Measurements from ENCODE around the gene MAS1.

DNA sequence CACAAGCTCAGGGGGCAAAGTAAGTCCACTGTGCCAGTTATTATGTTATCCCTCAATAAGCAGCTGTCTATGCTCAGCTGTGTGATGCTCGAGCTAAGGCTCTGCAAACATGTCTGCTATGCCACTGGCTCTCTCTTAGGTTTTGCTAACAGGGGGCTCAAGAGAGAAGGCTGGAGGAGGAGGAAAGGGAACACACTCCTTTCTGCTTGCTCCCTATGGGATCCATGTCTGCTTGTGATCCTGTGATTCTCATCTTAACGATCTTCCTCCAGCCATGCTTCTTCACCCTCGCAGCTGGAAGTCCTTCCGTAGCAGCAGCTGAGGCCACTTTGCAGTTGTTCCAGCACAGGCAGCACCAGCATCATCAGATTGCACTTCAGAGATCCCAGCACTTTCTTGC is 41.1 kb downstream of the MAS1 start:
- TF ChIP-seq, protein P1, sequence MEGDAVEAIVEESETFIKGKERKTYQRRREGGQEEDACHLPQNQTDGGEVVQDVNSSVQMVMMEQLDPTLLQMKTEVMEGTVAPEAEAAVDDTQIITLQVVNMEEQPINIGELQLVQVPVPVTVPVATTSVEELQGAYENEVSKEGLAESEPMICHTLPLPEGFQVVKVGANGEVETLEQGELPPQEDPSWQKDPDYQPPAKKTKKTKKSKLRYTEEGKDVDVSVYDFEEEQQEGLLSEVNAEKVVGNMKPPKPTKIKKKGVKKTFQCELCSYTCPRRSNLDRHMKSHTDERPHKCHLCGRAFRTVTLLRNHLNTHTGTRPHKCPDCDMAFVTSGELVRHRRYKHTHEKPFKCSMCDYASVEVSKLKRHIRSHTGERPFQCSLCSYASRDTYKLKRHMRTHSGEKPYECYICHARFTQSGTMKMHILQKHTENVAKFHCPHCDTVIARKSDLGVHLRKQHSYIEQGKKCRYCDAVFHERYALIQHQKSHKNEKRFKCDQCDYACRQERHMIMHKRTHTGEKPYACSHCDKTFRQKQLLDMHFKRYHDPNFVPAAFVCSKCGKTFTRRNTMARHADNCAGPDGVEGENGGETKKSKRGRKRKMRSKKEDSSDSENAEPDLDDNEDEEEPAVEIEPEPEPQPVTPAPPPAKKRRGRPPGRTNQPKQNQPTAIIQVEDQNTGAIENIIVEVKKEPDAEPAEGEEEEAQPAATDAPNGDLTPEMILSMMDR (IDR thresholded peaks at IDR 0.05; ENCODE audit: borderline replicate concordance, extremely low read depth, low read length, poor library complexity, severe bottlenecking): no peak
- TF ChIP-seq EZH2 (IDR thresholded peaks at IDR 0.05; ENCODE audit: borderline replicate concordance, low read depth, low read length, severe bottlenecking): no peak
